Measurements from ENCODE around the gene HS3ST6.
"Not testable (repeated sequence)": the region's sequence is repeated elsewhere in the genome, so short reads cannot be mapped to it uniquely, and the experiment has no call there.

HS3ST6 gene

GRCh38 chr16:1946495-1947368 lies 28.5 kb upstream of the HS3ST6 start:
- peak; percentile 50 for DNase-seq

GRCh38 chr16:1945559-1946391 lies 27.6 kb upstream of the HS3ST6 start:
- peak; percentile 47 for DNase-seq

GRCh38 chr16:1944612-1945199 lies 26.5 kb upstream of the HS3ST6 start:
- no peak for DNase-seq

GRCh38 chr16:1942810-1943726 lies 24.9 kb upstream of the HS3ST6 start, which contains the start of gene MSRB1:
Gene MSRB1 (minus strand): TSS chr16:1943199. CDS start chr16:1943156, 43 bp downstream.
- peak; percentile 99 for DNase-seq

GRCh38 chr16:1942047-1942809 lies 24.0 kb upstream of the HS3ST6 start:
- no peak for DNase-seq

- DNase-seq, result no peak
Observed at GRCh38 chr16:1941162-1942046, 23.2 kb upstream of the HS3ST6 start.

- DNase-seq, result peak; percentile 45
Observed at GRCh38 chr16:1940273-1941161, 22.3 kb upstream of the HS3ST6 start.

GRCh38 chr16:1939833-1940232 lies 21.6 kb upstream of the HS3ST6 start:
- DNase-seq, result not testable (repeated sequence)

GRCh38 chr16:1938910-1939309 lies 20.7 kb upstream of the HS3ST6 start:
- no peak for DNase-seq

GRCh38 chr16:1938316-1938715 lies 20.1 kb upstream of the HS3ST6 start:
- DNase-seq, result peak; percentile 39

GRCh38 chr16:1936945-1937479 lies 18.8 kb upstream of the HS3ST6 start:
- no peak for DNase-seq

GRCh38 chr16:1933097-1933661 lies 15.0 kb upstream of the HS3ST6 start:
- peak; percentile 47 for DNase-seq

GRCh38 chr16:1932050-1933028 lies 14.1 kb upstream of the HS3ST6 start:
- peak; percentile 86 for DNase-seq

GRCh38 chr16:1930338-1930720 lies 12.1 kb upstream of the HS3ST6 start:
- DNase-seq, result no peak

- peak; percentile 90 for DNase-seq
Observed at GRCh38 chr16:1929578-1930337, 11.5 kb upstream of the HS3ST6 start.

GRCh38 chr16:1929105-1929504 lies 10.9 kb upstream of the HS3ST6 start:
- DNase-seq, result no peak

- no peak for DNase-seq
Observed at GRCh38 chr16:1926271-1926670, 8.1 kb upstream of the HS3ST6 start.

Data from islet precursor cell (in vitro differentiated cells).